Measurements from ENCODE around the gene MDFIC.

Gene MDFIC

GRCh38 chr7:114928060-114928459, 6.2 kb downstream of the MDFIC start:
- no peak for DNase-seq (ENCODE audit: low read depth)

- DNase-seq (ENCODE audit: low read depth), result no peak
These were observed 7.7 kb downstream of the MDFIC start for GRCh38 chr7:114929570-114929969.

GRCh38 chr7:114930107-114930661, 8.3 kb downstream of the MDFIC start:
- no peak for DNase-seq (ENCODE audit: low read depth)

GRCh38 chr7:114930829-114931655, 9.1 kb downstream of the MDFIC start:
- no peak for DNase-seq (ENCODE audit: low read depth)

GRCh38 chr7:114931656-114932011, 9.7 kb downstream of the MDFIC start:
- no peak for DNase-seq (ENCODE audit: low read depth)

- no peak for DNase-seq (ENCODE audit: low read depth)
These were observed 11.1 kb downstream of the MDFIC start for GRCh38 chr7:114932991-114933390.

- no peak for DNase-seq (ENCODE audit: low read depth)
These were observed 11.8 kb downstream of the MDFIC start for GRCh38 chr7:114933658-114934057.

GRCh38 chr7:114934086-114934485, 12.2 kb downstream of the MDFIC start:
- DNase-seq (ENCODE audit: low read depth), result no peak

GRCh38 chr7:114934713-114935112, 12.8 kb downstream of the MDFIC start:
- DNase-seq (ENCODE audit: low read depth), result no peak

GRCh38 chr7:114936471-114936870, 14.6 kb downstream of the MDFIC start:
- no peak for DNase-seq (ENCODE audit: low read depth)

- DNase-seq (ENCODE audit: low read depth), result no peak
These were observed 15.6 kb downstream of the MDFIC start for GRCh38 chr7:114937446-114937845.

GRCh38 chr7:114938785-114939184, 16.9 kb downstream of the MDFIC start:
- no peak for DNase-seq (ENCODE audit: low read depth)

GRCh38 chr7:114939484-114940097, 17.7 kb downstream of the MDFIC start:
- DNase-seq (ENCODE audit: low read depth), result no peak

GRCh38 chr7:114940220-114940619, 18.3 kb downstream of the MDFIC start:
- DNase-seq (ENCODE audit: low read depth), result no peak

- DNase-seq (ENCODE audit: low read depth), result no peak
These were observed 19.8 kb downstream of the MDFIC start for GRCh38 chr7:114941692-114942091.

GRCh38 chr7:114942446-114943175, 20.7 kb downstream of the MDFIC start:
- no peak for DNase-seq (ENCODE audit: low read depth)

- DNase-seq (ENCODE audit: low read depth), result no peak
These were observed 21.6 kb downstream of the MDFIC start for GRCh38 chr7:114943530-114943929.

- DNase-seq (ENCODE audit: low read depth), result no peak
These were observed 22.3 kb downstream of the MDFIC start for GRCh38 chr7:114943953-114944744.

GRCh38 chr7:114944745-114945625, 23.1 kb downstream of the MDFIC start:
- no peak for DNase-seq (ENCODE audit: low read depth)

GRCh38 chr7:114949231-114949630, 27.3 kb downstream of the MDFIC start:
- no peak for DNase-seq (ENCODE audit: low read depth)

GRCh38 chr7:114952296-114952695, 30.4 kb downstream of the MDFIC start:
- no peak for DNase-seq (ENCODE audit: low read depth)
